GDM1 (cell line): ENCODE measurements around the gene NAA10.

Experiments used
- DNase-seq: peaks from one replicate; lab custom pipeline; 2025; lab: John Stamatoyannopoulos, UW

NAA10 gene

GRCh38 chrX:153884590-153884989 is 50.2 kb downstream of the NAA10 start:
- no peak for DNase-seq

- no peak for DNase-seq
These were observed 50.7 kb downstream of the NAA10 start for GRCh38 chrX:153884136-153884535.

- DNase-seq: no peak
These were observed 51.5 kb downstream of the NAA10 start for GRCh38 chrX:153883163-153883843.

- no peak for DNase-seq
These were observed 52.3 kb downstream of the NAA10 start for GRCh38 chrX:153882557-153882956.

- DNase-seq: no peak
These were observed 52.7 kb downstream of the NAA10 start for GRCh38 chrX:153882086-153882498.

GRCh38 chrX:153881281-153881680 is 53.6 kb downstream of the NAA10 start:
- DNase-seq: no peak

GRCh38 chrX:153880440-153880815 is 54.4 kb downstream of the NAA10 start:
- DNase-seq: no peak

- DNase-seq: no peak
These were observed 54.9 kb downstream of the NAA10 start for GRCh38 chrX:153879741-153880439.
